CD14-positive monocyte (primary cell): ENCODE results near the gene SMARCE1. TPM values are rescaled to one million over a fixed set of nuclear protein-coding genes. Genes with fewer than 3 reads are reported as not detected.

Experiments
- DNase-seq, 3 donors: peaks; one replicate each; pipeline ENCODE4 v3.0.0-alpha.2; 2011 to 2022
- H2AFZ ChIP-seq: 2 replicates; pipeline ENCODE4 v1.6.0; 2012; ENCODE audit warnings: mild to moderate bottlenecking, low read depth, low read length, inconsistent platforms; ENCODE audit not compliant: insufficient read depth, poor library complexity, severe bottlenecking
- H3K27ac ChIP-seq, 2 donors: 1 replicate in 1 of 2; 2 replicates in 1 of 2; pipeline ENCODE4 v1.5.1; 2012 to 2013; ENCODE audit warnings: low read length in 2 of 2, control low read depth in 1 of 2, inconsistent platforms in 1 of 2, low read depth in 1 of 2, mild to moderate bottlenecking in 1 of 2
- H3K27me3 ChIP-seq, 2 donors: one replicate each; pipeline versions ENCODE4 v1.6.0 to v1.6.1; 2011 to 2013; ENCODE audit warnings: low read length in 2 of 2; ENCODE audit not compliant: control insufficient read depth in 2 of 2, insufficient read depth in 2 of 2
- H3K36me3 ChIP-seq, 2 donors: replicated peaks in 1 of 2; 1 replicate in 1 of 2; 2 replicates in 1 of 2; pipeline versions ENCODE4 v1.5.1 to v1.6.1; 2012 to 2013; ENCODE audit warnings: low read length in 2 of 2, control low read depth in 1 of 2, inconsistent platforms in 1 of 2, mild to moderate bottlenecking in 1 of 2; ENCODE audit not compliant: insufficient read depth in 2 of 2, control insufficient read depth in 1 of 2
- H3K4me1 ChIP-seq, 2 donors: 1 replicate in 1 of 2; 2 replicates in 1 of 2; pipeline versions ENCODE4 v1.5.1 to v1.6.1; 2012 to 2013; ENCODE audit warnings: low read length in 2 of 2, control low read depth in 1 of 2, inconsistent platforms in 1 of 2, mild to moderate bottlenecking in 1 of 2, moderate library complexity in 1 of 2; ENCODE audit not compliant: insufficient read depth in 2 of 2, control insufficient read depth in 1 of 2
- H3K4me2 ChIP-seq: replicated peaks from 2 replicates; pipeline ENCODE3; 2012; ENCODE audit warnings: low read length, moderate library complexity, mild to moderate bottlenecking; ENCODE audit not compliant: poor library complexity, severe bottlenecking; ENCODE audit errors: extremely low read depth
- H3K4me3 ChIP-seq, 3 experiments: fragments of 200-600 bp in 1 of 3; sonication (generic) in 1 of 3; replicated peaks in 1 of 3; 1 replicate in 2 of 3; 2 replicates in 1 of 3; pipeline ENCODE4 v1.5.1; 2011 to 2013; ENCODE audit warnings: low read length in 3 of 3, mild to moderate bottlenecking in 3 of 3, control low read depth in 2 of 3, low read depth in 2 of 3, inconsistent platforms in 1 of 3, moderate library complexity in 1 of 3
- H3K79me2 ChIP-seq: 2 replicates; pipeline ENCODE4 v1.6.0; 2012; ENCODE audit warnings: mild to moderate bottlenecking, control low read depth, inconsistent platforms, low read length, moderate library complexity; ENCODE audit not compliant: insufficient read depth
- H3K9ac ChIP-seq: 2 replicates; pipeline ENCODE4 v1.6.0; 2017; ENCODE audit warnings: low read length, mild to moderate bottlenecking; ENCODE audit not compliant: insufficient read depth, poor library complexity, severe bottlenecking
- H3K9me3 ChIP-seq, 2 donors: replicated peaks in 1 of 2; 1 replicate in 1 of 2; 2 replicates in 1 of 2; pipeline versions ENCODE4 v1.5.1 to v1.6.1; 2012 to 2013; ENCODE audit warnings: low read length in 2 of 2, control low read depth in 1 of 2; ENCODE audit not compliant: control insufficient read depth in 1 of 2, insufficient read depth in 1 of 2
- H4K20me1 ChIP-seq: 2 replicates; pipeline ENCODE4 v1.6.0; 2012; ENCODE audit warnings: mild to moderate bottlenecking, low read length, control low read depth, moderate library complexity; ENCODE audit not compliant: insufficient read depth
- H3K27ac Mint-ChIP-seq, 7 donors: one replicate each; pipeline ENCODE4 v1.8.0; 2020; ENCODE audit warnings: mild to moderate bottlenecking in 7 of 7, mixed read lengths in 7 of 7, moderate library complexity in 6 of 7, inconsistent platforms in 2 of 7
- H3K27me3 Mint-ChIP-seq, 3 donors: one replicate each; pipeline ENCODE4 v1.8.0; 2021 to 2022; ENCODE audit warnings: low read depth in 3 of 3, mild to moderate bottlenecking in 3 of 3, mixed read lengths in 3 of 3, moderate library complexity in 3 of 3, inconsistent platforms in 1 of 3
- H3K36me3 Mint-ChIP-seq, 2 donors: one replicate each; pipeline ENCODE4 v1.8.0; 2020; ENCODE audit warnings: mixed read lengths in 2 of 2, inconsistent platforms in 1 of 2, mild to moderate bottlenecking in 1 of 2
- H3K4me1 Mint-ChIP-seq: one replicate; pipeline ENCODE4 v1.8.0; 2020; ENCODE audit warnings: mild to moderate bottlenecking, mixed read lengths
- H3K4me3 Mint-ChIP-seq, 2 donors: one replicate each; pipeline ENCODE4 v1.8.0; 2020; ENCODE audit warnings: mild to moderate bottlenecking in 2 of 2, mixed read lengths in 2 of 2, moderate library complexity in 1 of 2
- H3K9me3 Mint-ChIP-seq, 7 donors: one replicate each; pipeline ENCODE4 v1.8.0; 2020 to 2022; ENCODE audit warnings: mixed read lengths in 7 of 7, mild to moderate bottlenecking in 6 of 7, moderate library complexity in 6 of 7, inconsistent platforms in 2 of 7
- WGBS: methylation state at CpG from one replicate; pipeline ENCODE4 v1.1.5; 2013; ENCODE audit warnings: missing lambda C conversion rate; ENCODE audit not compliant: insufficient coverage; 5-methylcytosine and 5-hydroxymethylcytosine counted together
- intact Hi-C, 2 donors: fragments of 100-400 bp; cut with micrococcal nuclease; formaldehyde crosslinking; loops; one replicate each; pipeline versions ENCODE4 v1.15.0 to v1.15.1; 2023
- polyA minus RNA-seq: library from RNA; depleted of rRNA, polyadenylated mRNA; stranded (reverse); fragments of >200 nt; gene quantifications from 2 replicates; pipeline ENCODE4 v1.2.3, GENCODE V29; 2012
- polyA plus RNA-seq, 3 donors: library from polyadenylated mRNA; depleted of rRNA in 1 of 3; unstranded in 2 of 3; stranded (reverse) in 1 of 3; fragments of 300-500 nt in 2 of 3; fragments of >200 nt in 1 of 3; fragmentation: Illumina TruSeq in 2 of 3; gene quantifications; 1 replicate in 2 of 3; 2 replicates in 1 of 3; pipeline ENCODE4 v1.2.3, GENCODE V29; 2012 to 2021
- total RNA-seq, 12 experiments: library from RNA in 1 of 12; stranded (reverse) in 1 of 12; fragments of 120-200 nt in 1 of 12; gene quantifications; one replicate each; pipeline ENCODE4 v1.2.4 and lab custom pipeline; 2013 to 2026; ENCODE audit warnings: mixed read lengths in 6 of 12, inconsistent platforms in 1 of 12
- TF ChIP-seq, protein P1 (sequence below): fragments of 200-600 bp; IDR thresholded peaks from one replicate; pipeline ENCODE4 v1.8.0; 2022; ENCODE audit warnings: antibody characterized with exemption, mild to moderate bottlenecking

Gene SMARCE1
- 69.1 TPM for total RNA-seq (2013)
- polyA plus RNA-seq = 100 to 1,000 TPM in 2 of 3 donors, 10 to 100 TPM in 1; 18.6 to 127 (median 119) TPM
- polyA minus RNA-seq = 15.4 and 28.5 TPM in 2 replicates
- total RNA-seq (lab: John Stamatoyannopoulos, UW) = 2.4 to 18.1 (median 6.5) reads per million in 11 experiments

DNA sequence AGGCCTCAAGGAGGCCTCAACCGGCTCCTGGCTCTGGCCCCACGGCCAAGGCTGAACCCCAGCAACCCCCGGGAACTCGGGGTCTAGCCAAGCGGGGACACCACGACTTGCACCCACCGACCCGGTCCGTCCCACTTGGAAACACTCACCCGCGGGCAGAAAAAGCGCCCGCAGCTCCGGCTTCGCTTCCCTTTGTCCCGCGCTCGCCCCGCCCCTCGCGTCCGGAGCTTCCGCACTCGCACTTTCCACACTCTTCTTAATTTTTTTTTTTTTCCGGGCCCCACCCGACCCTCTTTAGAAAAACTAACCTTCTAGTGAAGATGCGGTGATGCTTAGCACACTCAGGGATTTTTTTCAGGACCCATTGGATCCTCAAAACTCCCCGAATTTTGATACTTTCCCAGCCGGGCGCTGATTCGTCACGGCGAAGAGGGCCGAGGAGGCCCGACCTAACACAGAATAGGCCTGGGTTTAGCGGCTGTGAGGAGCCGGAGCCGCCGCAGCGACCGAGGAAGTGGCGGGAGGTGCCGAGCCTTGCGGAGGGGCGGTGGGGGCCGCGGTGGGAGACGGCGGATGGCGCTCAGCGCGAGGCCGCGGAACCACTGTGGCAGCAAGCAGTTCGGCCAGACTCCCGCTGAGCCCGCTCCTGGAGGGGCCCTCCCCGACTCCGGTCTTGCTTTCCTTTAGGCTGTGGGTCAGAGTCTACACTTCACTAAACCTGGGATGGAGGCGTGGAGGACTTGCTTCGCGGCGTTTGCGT lies at the start of gene SMARCE1:
Gene SMARCE1 (minus strand): TSS at position 195 of the 760 bp plus-strand sequence. CDS start 2,016 bp downstream, outside the sequence.
- H3K4me1 ChIP-seq = peaks cover 17 to 23% of the 10 kb centered on the region in 2 donors
- peak within 1 kb of the TSS; percentile 98 for H3K4me3 Mint-ChIP-seq
- WGBS = under 1% methylated on average over 60 of the region's 64 CpGs

DNA sequence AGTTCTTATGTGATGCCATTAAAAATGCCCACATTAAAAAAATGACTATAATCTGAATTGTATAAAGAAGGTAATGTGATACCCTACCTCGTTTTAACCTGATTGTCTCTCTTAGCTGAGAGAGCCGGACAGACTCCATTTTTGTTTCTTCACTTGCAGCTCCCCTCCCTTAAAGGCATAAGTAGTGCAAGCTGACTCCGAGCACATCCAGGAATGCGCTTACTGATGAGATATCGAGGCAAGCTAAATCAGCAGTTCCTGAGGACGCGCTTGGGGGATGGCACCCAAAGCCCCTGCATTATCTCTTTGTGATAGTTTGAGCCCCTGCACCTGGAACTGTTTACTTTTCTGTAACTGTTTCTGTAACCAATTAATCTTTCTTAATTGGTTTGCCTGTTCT lies 49.7 kb upstream of the SMARCE1 start:
- no peak overlapping the region for H3K4me2 ChIP-seq
- peaks cover 21 to 67% (median 21%) of the 10 kb centered on the region in 3 donors for H3K27me3 Mint-ChIP-seq
- no peaks in the 10 kb centered on the region for H4K20me1 ChIP-seq
- no peak overlapping the region for H3K27ac ChIP-seq
- H3K27ac Mint-ChIP-seq = no peak overlapping the region
- H3K4me1 ChIP-seq = no peaks in the 10 kb centered on the region
- intact Hi-C loops = no loop called here
- WGBS = 100% methylated on average over 3 of the region's 7 CpGs
- H3K79me2 ChIP-seq = no peaks in the 10 kb centered on the region
- no peaks in the 10 kb centered on the region for H3K36me3 Mint-ChIP-seq
- TF ChIP-seq, protein P1, sequence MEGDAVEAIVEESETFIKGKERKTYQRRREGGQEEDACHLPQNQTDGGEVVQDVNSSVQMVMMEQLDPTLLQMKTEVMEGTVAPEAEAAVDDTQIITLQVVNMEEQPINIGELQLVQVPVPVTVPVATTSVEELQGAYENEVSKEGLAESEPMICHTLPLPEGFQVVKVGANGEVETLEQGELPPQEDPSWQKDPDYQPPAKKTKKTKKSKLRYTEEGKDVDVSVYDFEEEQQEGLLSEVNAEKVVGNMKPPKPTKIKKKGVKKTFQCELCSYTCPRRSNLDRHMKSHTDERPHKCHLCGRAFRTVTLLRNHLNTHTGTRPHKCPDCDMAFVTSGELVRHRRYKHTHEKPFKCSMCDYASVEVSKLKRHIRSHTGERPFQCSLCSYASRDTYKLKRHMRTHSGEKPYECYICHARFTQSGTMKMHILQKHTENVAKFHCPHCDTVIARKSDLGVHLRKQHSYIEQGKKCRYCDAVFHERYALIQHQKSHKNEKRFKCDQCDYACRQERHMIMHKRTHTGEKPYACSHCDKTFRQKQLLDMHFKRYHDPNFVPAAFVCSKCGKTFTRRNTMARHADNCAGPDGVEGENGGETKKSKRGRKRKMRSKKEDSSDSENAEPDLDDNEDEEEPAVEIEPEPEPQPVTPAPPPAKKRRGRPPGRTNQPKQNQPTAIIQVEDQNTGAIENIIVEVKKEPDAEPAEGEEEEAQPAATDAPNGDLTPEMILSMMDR = no peak
- H3K4me3 ChIP-seq = no peak overlapping the region
- no peak overlapping the region for H3K9ac ChIP-seq
- H2AFZ ChIP-seq = no peak overlapping the region
- no peak overlapping the region for H3K4me3 Mint-ChIP-seq
- peaks cover 7 to 15% of the 10 kb centered on the region in 2 donors for H3K27me3 ChIP-seq
- H3K9me3 Mint-ChIP-seq = peaks cover 0 to 2% (median 0%) of the 10 kb centered on the region in 7 donors
- H3K36me3 ChIP-seq = no peaks in the 10 kb centered on the region
- no peak for DNase-seq
- H3K9me3 ChIP-seq = no peaks in the 10 kb centered on the region
- H3K4me1 Mint-ChIP-seq = no peaks in the 10 kb centered on the region

More for the DNA sequence above, at the start of gene SMARCE1:
- peaks cover 45% of the 10 kb centered on the region for H3K79me2 ChIP-seq
- intact Hi-C loops = no loop called here
- TF ChIP-seq, protein P1 = no peak
- no peaks in the 10 kb centered on the region for H3K27me3 ChIP-seq
- H3K36me3 ChIP-seq = peaks cover 18 to 29% of the 10 kb centered on the region in 2 donors
- Mint-ChIP-seq H3K27ac (peak within 1 kb of the TSS; percentile 98 to 99 (median 99)), H3K27me3 (peaks cover 0 to 4% (median 1%) of the 10 kb centered on the region in 3 donors), H3K9me3 (no peaks in the 10 kb centered on the region), H3K36me3 (peaks cover 16 to 27% of the 10 kb centered on the region in 2 donors), H3K4me1 (peaks cover 27% of the 10 kb centered on the region)
- H2AFZ ChIP-seq = peak within 1 kb of the TSS; percentile 99
- H3K4me3 ChIP-seq = peak within 1 kb of the TSS; percentile 64 to 88 (median 79)
- peak within 1 kb of the TSS; percentile 100 for H3K9ac ChIP-seq
- H3K27ac ChIP-seq = peak within 1 kb of the TSS; percentile 87 to 99
- peaks cover 14% of the 10 kb centered on the region for H4K20me1 ChIP-seq
- peak; percentile 60 to 75 (median 71) for DNase-seq
- H3K4me2 ChIP-seq = peak within 1 kb of the TSS; percentile 85
- no peaks in the 10 kb centered on the region for H3K9me3 ChIP-seq
